ENCODE data around the gene LHFPL3. TPM values are rescaled to one million over a fixed set of nuclear protein-coding genes. Genes with fewer than 3 reads are reported as not detected.
"Not testable (repeated sequence)": the region's sequence is repeated elsewhere in the genome, so short reads cannot be mapped to it uniquely, and the experiment has no call there.

Gene LHFPL3
- under 1 TPM in 3 of 7 donors, not detected in 4; 0.27 to 0.53 (median 0.34) TPM for total RNA-seq
- under 1 TPM; 0.04 to 0.13 TPM for polyA plus RNA-seq
- long read RNA-seq, donor 1, result 0 reads
- long read RNA-seq, donor 2, result 0 reads
- long read RNA-seq, donor 3, result 0 reads

DNA sequence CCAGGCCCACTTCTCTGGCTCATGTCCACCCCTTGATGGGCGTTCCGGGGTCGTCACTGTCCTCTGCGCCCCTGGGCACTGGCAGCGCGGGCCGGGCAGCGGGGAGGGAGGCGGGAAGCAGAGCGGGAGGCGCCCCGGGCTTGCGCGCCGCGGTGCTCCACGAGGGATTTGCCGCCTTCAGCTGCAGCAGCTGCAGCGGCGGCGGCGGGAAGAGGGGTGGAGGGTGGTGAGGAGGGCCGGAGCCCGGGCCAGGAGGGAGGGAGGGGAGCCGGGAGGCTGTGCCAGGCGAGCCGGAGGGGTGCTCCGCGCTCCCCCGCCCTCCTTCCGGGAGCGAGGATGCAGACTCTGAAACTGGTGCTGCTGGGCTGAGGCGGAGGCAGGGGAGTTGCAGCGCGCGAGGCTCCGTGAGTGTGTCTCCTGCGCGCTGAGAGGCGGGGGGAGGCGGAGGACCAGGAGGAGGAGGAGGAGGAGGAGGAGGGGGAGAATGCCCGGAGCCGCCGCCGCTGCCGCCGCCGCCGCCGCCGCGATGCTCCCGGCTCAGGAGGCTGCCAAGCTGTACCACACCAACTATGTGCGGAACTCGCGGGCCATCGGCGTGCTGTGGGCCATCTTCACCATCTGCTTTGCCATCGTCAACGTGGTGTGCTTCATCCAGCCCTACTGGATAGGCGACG lies at the start of gene LHFPL3:
Gene LHFPL3, plus strand, starts transcription at position 308 of the 674 bp plus-strand sequence.
- Histone ChIP-seq H3K4me1 (ENCODE audit: insufficient read depth) (peaks cover 2% of the 10 kb centered on the region), H3K4me3 (no peak within 1 kb of the TSS), H3K27me3 (no peaks in the 10 kb centered on the region), H3K27ac (no peak within 1 kb of the TSS), H3K36me3 (no peaks in the 10 kb centered on the region), H3K9me3 (no peaks in the 10 kb centered on the region)
- no peak for DNase-seq
- intact Hi-C loops (cut with DNase I), result no loop called here
- TF ChIP-seq EP300 (IDR thresholded peaks at IDR 0.05) (no peak), POLR2A (IDR thresholded peaks at IDR 0.05) (no peak)
- TF ChIP-seq, protein P1, sequence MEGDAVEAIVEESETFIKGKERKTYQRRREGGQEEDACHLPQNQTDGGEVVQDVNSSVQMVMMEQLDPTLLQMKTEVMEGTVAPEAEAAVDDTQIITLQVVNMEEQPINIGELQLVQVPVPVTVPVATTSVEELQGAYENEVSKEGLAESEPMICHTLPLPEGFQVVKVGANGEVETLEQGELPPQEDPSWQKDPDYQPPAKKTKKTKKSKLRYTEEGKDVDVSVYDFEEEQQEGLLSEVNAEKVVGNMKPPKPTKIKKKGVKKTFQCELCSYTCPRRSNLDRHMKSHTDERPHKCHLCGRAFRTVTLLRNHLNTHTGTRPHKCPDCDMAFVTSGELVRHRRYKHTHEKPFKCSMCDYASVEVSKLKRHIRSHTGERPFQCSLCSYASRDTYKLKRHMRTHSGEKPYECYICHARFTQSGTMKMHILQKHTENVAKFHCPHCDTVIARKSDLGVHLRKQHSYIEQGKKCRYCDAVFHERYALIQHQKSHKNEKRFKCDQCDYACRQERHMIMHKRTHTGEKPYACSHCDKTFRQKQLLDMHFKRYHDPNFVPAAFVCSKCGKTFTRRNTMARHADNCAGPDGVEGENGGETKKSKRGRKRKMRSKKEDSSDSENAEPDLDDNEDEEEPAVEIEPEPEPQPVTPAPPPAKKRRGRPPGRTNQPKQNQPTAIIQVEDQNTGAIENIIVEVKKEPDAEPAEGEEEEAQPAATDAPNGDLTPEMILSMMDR (IDR thresholded peaks at IDR 0.05), result no peak
- WGBS, 3 donors, result 0 to 3% (median 1%) methylated on average over 57 to 62 of the region's 62 CpGs

DNA sequence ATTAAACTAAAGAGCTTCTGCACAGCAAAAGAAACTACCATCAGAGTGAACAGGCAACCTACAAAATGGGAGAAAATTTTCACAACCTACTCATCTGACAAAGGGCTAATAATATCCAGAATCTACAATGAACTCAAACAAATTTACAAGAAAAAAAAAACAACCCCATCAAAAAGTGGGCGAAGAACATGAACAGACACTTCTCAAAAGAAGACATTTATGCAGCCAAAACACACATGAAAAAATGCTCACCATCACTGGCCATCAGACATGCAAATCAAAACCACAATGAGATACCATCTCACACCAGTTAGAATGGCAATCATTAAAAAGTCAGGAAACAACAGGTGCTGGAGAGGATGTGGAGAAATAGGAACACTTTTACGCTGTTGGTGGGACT lies 46.7 kb upstream of the LHFPL3 start:
- H3K27me3 ChIP-seq; H3K4me3 ChIP-seq; H3K27ac ChIP-seq; DNase-seq; H3K9me3 ChIP-seq; H3K36me3 ChIP-seq; H3K4me1 ChIP-seq (ENCODE audit: insufficient read depth); intact Hi-C loops (cut with DNase I): not testable (repeated sequence)
- 75 to 84% (median 84%) methylated on average over 1 to 2 of the region's 2 CpGs for WGBS, 3 donors

DNA sequence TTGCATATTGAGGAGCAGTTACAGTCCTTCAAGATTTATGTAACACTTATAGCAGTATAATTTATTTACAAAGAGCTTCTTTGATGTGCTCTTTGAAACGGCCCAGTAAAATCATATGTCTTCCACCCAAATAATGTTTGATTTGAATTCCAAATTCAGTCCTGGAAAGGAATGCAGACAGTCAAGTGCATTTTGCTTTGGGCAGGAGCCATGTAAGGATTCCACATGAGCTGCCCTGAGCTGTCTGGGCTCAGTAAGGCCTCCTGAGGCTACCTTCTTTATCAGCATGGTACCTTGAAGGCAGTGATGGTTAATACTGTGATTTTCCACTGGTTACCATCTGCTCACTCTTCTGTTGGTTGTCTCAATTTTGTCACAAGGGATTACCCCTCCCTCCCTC lies 41.6 kb upstream of the LHFPL3 start:
- intact Hi-C loops (cut with DNase I), result no loop called here
- H3K9me3 ChIP-seq, result no peaks in the 10 kb centered on the region
- no peak overlapping the region for H3K4me3 ChIP-seq
- no peak overlapping the region for H3K27ac ChIP-seq
- TF ChIP-seq, protein P1 (IDR thresholded peaks at IDR 0.05), result no peak
- no peak for TF ChIP-seq EP300 (IDR thresholded peaks at IDR 0.05)
- no peak for TF ChIP-seq POLR2A (IDR thresholded peaks at IDR 0.05)
- DNase-seq, result no peak
- 23 to 39% (median 38%) methylated on average over 1 of the region's 1 CpG for WGBS, 3 donors
- H3K4me1 ChIP-seq (ENCODE audit: insufficient read depth), result no peaks in the 10 kb centered on the region
- H3K36me3 ChIP-seq, result no peaks in the 10 kb centered on the region
- no peaks in the 10 kb centered on the region for H3K27me3 ChIP-seq

DNA sequence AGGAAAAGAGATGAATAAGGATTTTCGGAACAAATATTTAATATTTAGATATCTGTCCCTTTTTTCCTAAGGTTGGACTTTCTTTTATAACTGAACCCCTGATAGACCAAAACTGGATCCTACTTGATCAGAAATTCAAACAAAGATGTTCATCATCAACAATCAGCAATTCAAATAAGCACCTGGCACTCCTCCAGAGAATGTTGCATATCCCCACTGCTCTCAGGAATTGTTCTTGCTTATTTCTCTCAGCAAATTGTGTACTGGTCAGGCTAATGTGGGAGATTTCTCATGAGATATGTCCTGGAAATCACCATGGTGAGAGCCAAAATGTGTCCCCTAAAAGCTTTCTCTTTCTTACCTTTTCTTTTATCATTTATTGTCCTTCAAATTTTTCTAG lies 40.3 kb upstream of the LHFPL3 start:
- no peak for TF ChIP-seq POLR2A (IDR thresholded peaks at IDR 0.05)
- TF ChIP-seq, protein P1 (IDR thresholded peaks at IDR 0.05), result no peak
- no peaks in the 10 kb centered on the region for H3K36me3 ChIP-seq
- no peak overlapping the region for H3K4me3 ChIP-seq
- 88 to 95% (median 90%) methylated on average over 1 of the region's 1 CpG for WGBS, 3 donors
- H3K4me1 ChIP-seq (ENCODE audit: insufficient read depth), result no peaks in the 10 kb centered on the region
- H3K27me3 ChIP-seq, result no peaks in the 10 kb centered on the region
- no peak overlapping the region for H3K27ac ChIP-seq
- intact Hi-C loops (cut with DNase I), result no loop called here
- no peak for DNase-seq
- H3K9me3 ChIP-seq, result no peaks in the 10 kb centered on the region

DNA sequence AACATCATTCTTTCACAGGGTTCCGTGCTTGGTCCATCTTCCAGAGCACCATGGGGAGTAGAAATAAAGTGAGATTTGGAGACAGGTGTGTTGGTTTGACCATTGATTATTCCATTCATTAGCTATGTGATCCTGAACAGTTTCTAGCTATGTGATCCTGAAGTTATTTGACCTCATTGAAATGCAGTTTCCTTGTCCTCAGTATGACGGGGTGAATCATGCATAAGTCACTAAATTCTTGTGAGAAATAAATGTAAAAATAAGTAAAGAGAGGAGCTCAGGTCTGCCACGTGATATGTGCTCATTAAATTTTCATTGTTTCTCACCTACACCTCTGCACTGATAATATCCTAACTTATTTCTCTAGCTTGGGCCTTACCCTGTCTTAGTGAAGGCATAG lies 34.1 kb upstream of the LHFPL3 start:
- Histone ChIP-seq H3K4me3 (no peak overlapping the region), H3K9me3 (no peaks in the 10 kb centered on the region), H3K36me3 (no peaks in the 10 kb centered on the region), H3K27ac (no peak overlapping the region), H3K27me3 (no peaks in the 10 kb centered on the region), H3K4me1 (ENCODE audit: insufficient read depth) (no peaks in the 10 kb centered on the region)
- 60 to 74% (median 64%) methylated on average over 3 of the region's 3 CpGs for WGBS, 3 donors
- TF ChIP-seq POLR2A (IDR thresholded peaks at IDR 0.05) (no peak), EP300 (IDR thresholded peaks at IDR 0.05) (no peak)
- TF ChIP-seq, protein P1 (IDR thresholded peaks at IDR 0.05), result no peak
- DNase-seq, result no peak
- intact Hi-C loops (cut with DNase I), result no loop called here
